Transverse colon (tissue), 4 donors: ENCODE results near the gene CACNA1G.

ENCODE experiments used
- POLR2A ChIP-seq: fragments of 450-650 bp; IDR thresholded peaks from one replicate; pipeline ENCODE4 v1.6.1; 2016; ENCODE audit warnings: antibody characterized with exemption, mild to moderate bottlenecking, moderate library complexity
- POLR2AphosphoS5 ChIP-seq, 3 donors: sonication (generic); formaldehyde crosslinking; IDR thresholded peaks; one replicate each; pipeline ENCODE4 v1.6.1; 2016; ENCODE audit warnings: antibody characterized with exemption in 3 of 3
- TF ChIP-seq, protein P1 (sequence below), 5 experiments: fragments of 200-600 bp in 3 of 5; fragments of 450-650 bp in 2 of 5; sonication (generic) in 3 of 5; IDR thresholded peaks; 1 replicate in 2 of 5; 2 replicates in 3 of 5; pipeline ENCODE4 v1.5.1; 2016 to 2017; ENCODE audit warnings: antibody characterized with exemption in 5 of 5, inconsistent platforms in 3 of 5, mild to moderate bottlenecking in 2 of 5, moderate library complexity in 1 of 5

DNA sequence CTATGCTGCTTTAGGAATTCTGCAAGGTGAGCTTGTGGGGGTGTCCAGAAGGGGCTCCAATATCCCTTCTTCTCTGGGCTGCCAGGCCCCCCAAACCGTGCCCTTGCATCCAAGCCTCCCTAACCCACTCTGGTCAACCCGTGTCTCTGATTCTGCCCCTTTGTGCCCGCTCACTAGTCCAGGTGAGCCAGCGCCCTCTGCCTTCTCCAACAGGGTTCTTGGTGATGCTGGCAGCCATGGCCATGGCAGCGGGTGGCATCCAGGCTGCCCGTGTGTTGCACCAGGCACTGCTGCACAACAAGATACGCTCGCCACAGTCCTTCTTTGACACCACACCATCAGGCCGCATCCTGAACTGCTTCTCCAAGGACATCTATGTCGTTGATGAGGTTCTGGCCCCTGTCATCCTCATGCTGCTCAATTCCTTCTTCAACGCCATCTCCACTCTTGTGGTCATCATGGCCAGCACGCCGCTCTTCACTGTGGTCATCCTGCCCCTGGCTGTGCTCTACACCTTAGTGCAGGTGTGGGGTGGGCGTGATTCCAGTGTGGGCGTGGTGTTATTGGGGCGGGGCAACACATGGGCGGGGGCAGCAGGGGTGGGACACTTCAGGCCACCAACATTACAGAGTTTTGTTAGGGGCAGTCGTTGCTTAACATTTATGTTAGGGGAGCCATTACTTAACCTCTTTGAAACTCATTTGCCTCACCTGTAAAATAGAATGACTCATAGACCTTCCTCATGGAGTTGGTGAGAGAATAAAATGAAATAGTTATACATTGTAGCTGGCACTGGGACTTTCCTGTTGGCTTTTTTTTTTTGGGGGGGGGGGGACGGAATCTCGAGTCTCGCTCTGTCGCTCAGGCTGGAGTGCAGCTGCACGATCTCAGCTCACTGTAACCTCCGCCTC, 115.8 kb downstream of the CACNA1G start:
- no peak for TF ChIP-seq POLR2A
- TF ChIP-seq, protein P1, sequence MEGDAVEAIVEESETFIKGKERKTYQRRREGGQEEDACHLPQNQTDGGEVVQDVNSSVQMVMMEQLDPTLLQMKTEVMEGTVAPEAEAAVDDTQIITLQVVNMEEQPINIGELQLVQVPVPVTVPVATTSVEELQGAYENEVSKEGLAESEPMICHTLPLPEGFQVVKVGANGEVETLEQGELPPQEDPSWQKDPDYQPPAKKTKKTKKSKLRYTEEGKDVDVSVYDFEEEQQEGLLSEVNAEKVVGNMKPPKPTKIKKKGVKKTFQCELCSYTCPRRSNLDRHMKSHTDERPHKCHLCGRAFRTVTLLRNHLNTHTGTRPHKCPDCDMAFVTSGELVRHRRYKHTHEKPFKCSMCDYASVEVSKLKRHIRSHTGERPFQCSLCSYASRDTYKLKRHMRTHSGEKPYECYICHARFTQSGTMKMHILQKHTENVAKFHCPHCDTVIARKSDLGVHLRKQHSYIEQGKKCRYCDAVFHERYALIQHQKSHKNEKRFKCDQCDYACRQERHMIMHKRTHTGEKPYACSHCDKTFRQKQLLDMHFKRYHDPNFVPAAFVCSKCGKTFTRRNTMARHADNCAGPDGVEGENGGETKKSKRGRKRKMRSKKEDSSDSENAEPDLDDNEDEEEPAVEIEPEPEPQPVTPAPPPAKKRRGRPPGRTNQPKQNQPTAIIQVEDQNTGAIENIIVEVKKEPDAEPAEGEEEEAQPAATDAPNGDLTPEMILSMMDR (IDR thresholded peaks at IDR 0.05): no peak
- TF ChIP-seq POLR2AphosphoS5 (IDR thresholded peaks at IDR 0.05): no peak
